Activated gamma-delta T cell treated with anti-CD3 and anti-CD28 coated beads, Interleukin-2, amount 50 U/mL, for 16 hours (primary cell): Measurements from ENCODE around the gene ADORA2B.
"Not testable (repeated sequence)": the region's sequence is repeated elsewhere in the genome, so short reads cannot be mapped to it uniquely, and the experiment has no call there.

ENCODE experiments used
- DNase-seq: peaks from one replicate; pipeline ENCODE4 v3.0.0-alpha.2; 2020; ENCODE audit warnings: low read depth

The ADORA2B gene

DNA sequence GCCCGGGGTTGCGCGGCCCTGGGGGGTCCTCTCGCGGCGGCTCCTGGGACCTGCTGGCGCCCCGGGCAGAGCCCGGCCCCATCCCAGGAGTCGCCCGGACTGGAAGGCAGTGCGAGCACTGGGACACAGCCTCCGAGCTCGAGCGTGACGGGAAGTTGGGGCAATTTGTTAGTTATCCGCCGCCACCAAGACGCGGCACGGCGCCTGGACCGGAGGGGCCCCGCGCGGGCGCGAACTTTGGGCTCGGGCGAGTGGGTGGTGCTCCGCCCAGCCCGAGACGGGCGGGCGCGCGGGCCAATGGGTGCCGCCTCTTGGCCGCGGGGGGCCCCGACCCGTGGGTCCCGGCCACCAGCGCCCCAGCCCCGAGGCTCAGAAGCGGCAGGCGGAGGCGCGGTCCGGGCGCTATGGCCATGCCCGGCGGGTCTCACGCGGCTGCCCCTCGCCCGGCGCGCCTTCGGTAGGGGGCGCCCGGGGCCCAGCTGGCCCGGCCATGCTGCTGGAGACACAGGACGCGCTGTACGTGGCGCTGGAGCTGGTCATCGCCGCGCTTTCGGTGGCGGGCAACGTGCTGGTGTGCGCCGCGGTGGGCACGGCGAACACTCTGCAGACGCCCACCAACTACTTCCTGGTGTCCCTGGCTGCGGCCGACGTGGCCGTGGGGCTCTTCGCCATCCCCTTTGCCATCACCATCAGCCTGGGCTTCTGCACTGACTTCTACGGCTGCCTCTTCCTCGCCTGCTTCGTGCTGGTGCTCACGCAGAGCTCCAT is at the start of gene ADORA2B:
ADORA2B (plus strand) TSS at position 372 of the 768 bp plus-strand sequence; CDS start at position 491, 119 bp downstream.
- peak; percentile 20 for DNase-seq

DNA sequence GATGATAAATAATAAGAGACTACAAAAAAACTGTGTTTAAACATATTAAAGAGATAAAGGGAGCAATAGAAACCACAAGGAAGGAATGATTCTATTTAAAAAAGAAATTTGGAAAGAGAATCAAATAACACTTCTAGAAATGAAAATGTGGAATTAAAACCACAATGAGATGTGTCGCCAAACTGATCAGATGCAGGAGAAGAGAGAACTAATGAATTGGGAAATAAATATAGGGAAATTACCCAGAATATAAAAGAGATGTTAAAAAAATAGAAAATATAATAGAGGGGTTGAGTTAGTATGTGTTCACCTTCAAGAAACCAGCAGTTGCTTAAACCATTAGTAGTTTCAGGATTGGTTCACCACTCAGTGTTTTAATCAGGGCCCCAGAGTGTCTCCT is 48.7 kb upstream of the ADORA2B start:
- no peak for DNase-seq

DNA sequence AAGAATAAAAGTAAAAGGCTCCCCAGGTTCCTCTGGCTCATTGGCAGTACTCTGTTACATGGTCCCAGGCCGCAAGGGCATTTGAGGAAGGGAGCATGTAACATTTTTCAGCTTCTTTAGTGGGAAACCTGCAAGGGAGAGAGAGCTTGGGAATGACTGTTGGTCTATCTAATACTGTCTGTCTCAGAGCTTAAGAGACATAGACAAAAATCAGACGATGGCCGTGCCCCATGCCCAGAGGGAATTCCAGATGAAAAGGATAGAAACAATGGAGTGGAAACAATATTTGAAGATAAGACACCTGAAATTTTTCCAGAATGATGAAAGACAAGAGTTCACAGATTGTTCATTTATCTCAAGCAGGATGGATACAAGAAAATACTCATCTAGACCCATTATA is 48.1 kb upstream of the ADORA2B start:
- DNase-seq, result no peak

DNA sequence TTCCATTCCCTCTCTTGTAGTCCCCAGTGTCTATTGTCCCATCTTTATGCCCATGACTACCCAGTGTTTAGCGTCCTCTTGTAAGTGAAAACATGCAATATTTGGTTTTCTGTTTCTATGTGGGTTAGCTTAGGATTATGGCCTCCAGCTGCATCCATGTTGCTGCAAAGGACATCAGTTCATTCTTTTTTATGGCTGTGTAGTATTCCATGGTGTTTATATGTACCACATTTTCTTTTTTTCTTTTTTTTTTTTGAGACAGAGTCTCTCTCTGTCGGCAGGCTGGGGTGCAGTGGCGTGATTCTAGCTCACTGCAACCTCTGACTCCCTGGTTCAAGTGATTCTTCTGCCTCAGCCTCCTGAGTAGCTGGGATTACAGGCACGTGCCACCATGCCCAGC is 45.3 kb upstream of the ADORA2B start:
- not testable (repeated sequence) for DNase-seq

DNA sequence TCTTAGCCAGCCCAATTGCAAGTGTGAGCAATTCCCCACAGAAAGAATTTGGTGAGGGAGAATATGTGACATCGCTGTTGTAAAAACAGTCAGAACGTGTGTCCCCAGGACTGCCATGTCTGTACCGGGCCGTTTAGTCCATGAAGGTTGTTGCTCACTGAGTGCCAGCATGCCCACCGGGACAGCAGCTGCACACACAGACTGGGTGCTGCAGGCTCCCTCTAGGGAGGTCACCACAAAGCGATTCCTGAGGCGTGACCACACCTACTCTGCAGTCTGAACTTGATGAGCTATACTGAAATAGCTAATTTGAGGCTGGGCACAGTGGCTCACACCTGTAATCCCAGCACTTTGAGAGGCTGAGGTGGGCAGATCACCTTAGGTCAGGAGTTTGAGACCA is 44.1 kb upstream of the ADORA2B start:
- DNase-seq, result no peak

DNA sequence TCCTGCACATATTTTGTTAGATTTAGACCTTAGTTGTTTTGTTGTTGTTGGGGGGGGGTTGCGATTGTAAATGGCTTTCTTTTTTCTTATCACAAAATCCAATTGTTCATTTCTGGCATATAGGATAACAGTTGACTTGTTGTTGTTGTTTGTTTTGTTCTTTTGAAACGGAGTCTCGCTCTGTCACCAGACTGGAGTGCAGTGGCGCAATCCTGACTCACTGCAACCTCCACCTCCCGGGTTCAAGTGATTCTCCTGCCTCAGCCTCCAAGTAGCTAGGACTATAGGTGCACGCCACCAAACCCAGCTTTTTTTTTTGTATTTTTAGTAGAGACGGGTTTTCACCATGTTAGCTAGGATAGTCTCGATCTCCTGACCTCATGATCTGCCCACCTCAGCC is 39.7 kb upstream of the ADORA2B start:
- not testable (repeated sequence) for DNase-seq

DNA sequence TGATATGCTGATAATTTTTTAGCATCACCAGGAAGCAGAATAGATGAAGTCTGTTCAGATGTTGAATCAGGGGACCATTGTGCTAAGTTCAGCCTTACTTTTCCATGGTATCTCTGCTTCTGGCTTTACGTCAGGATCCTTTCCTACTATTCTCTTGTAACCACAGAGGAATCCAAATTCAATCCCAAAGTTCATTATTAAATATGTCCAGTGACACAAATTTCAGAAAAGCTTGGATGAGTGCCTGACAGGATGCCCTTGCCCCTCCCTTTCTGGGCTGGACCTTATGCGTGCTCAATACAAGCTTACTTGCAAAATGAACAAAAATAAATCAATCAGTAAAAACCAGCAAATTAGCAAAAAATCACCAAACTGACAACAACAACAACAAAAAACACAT is 37.6 kb upstream of the ADORA2B start:
- no peak for DNase-seq

DNA sequence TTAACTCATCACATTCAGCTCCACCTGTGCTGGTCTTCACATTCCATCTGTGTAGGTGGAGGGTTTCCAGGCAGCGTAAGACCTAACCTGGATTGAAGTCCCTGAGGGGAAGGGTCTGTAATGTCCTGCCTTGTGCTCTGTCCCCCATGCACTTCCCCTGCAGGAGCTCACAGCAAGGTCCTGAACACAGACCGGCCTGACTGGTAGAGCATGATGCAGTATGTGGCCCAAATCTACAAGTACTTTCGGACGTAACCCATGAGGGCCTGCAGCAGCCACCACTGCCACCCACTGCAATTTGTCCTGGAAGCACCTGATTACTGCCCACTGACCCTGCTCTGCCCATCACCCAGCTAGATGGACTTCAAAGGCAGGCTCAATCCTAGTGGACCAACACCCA is 36.6 kb upstream of the ADORA2B start:
- no peak for DNase-seq

DNA sequence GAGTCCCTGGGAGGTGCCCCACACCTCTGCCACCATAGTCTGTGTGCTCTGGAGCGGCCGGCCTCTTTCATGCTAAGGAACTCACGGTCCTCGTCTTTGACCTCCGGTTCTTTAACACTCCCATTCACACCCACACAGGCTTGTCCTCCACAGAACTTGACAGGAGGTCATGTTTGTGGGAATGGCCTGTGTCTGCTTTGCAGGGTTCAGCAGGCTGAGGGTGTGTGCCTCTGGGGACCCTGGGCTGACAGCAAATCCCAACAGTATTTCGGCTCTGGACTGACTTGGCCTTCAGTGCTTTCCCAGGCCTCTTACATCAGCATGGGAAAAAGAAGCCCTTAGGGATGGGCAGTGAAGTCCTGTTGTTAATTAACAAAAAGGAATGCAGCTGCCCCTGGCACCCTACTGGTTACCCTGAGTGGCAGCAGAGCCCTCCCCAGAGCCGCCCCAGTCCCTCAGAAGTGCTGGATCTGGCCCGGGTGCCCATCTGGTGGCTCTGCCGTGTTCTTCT is 35.4 kb upstream of the ADORA2B start:
- DNase-seq, result no peak

DNA sequence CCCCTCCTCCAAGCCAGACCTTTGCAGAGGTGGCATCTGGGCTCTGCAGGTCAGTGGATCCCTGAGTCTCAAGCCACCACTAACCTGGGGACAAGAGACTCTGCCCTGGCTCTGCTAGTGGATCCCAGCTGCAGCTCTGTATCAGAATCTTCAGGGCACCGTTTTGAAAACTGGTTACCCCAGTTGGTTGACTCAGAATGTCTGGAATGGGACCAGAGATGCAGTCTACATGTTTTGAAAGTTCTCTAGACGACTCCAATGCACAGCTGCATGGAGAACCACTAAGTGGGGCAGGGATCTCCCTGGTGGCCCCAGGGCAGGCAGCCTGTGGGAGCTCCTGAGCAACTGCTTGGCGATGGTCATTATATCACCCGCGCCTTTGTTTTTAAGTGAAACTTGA is 34.1 kb upstream of the ADORA2B start:
- DNase-seq, result no peak

DNA sequence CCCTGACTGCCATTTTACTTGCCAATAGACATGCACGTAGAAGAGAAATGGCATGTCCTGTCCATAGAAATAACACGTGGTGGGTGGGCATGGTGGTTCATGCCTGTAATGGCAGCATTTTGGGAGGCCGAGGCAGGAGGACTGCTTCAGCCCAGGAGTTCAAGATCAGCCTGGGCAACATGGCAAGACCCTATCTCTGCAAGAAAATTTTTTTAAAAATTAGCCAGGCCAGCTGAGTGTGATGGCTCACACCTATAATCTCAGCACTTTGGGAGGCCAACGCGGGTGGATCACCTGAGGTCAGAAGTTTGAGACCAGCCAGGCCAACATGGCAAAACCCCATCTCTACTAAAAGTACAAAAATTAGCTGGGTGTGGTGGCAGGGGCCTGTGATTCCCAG is 33.2 kb upstream of the ADORA2B start:
- not testable (repeated sequence) for DNase-seq

DNA sequence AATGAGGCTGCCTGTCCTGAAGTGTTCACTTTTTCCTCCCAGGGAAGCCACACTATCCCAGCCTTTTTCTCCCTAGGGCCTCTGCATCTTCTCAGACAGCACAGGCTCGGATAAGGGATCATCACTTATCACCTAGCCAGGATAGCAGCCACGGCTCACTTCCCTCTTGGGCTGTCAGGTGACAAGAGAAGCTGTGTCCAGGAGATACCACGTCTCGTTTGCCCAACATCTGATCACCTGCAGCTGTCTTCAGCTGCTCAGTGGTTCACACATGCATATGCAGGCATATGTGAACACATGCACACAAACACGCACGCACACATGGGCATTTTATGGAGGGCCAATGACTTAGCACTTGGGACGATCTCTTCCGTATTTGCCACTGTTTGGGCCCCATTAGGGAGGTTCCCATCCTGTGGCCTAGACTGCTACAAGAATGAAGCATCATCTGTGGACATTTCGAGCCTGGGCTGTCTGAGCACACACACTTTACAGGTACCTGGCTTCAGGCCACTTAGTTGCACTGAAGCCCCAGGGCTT is 32.4 kb upstream of the ADORA2B start:
- no peak for DNase-seq

DNA sequence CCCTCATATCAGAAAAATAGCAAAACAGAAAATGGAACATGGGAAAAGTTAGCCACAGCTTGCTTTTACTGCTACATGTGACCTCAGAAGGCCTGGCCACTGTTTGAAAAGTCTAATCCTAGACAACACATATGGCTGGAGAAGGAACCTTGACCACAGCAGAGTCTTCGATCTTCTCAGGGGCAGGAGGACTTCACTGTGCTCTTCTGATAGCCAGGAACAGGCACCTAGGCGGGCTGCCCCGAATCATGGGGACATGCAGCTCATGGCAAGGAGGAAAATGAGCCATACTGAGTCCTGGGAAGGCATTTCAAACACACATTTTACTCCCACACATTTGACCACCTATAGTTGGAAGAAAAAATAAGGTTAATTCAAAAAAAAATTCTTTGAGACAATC is 31.1 kb upstream of the ADORA2B start:
- DNase-seq, result no peak

DNA sequence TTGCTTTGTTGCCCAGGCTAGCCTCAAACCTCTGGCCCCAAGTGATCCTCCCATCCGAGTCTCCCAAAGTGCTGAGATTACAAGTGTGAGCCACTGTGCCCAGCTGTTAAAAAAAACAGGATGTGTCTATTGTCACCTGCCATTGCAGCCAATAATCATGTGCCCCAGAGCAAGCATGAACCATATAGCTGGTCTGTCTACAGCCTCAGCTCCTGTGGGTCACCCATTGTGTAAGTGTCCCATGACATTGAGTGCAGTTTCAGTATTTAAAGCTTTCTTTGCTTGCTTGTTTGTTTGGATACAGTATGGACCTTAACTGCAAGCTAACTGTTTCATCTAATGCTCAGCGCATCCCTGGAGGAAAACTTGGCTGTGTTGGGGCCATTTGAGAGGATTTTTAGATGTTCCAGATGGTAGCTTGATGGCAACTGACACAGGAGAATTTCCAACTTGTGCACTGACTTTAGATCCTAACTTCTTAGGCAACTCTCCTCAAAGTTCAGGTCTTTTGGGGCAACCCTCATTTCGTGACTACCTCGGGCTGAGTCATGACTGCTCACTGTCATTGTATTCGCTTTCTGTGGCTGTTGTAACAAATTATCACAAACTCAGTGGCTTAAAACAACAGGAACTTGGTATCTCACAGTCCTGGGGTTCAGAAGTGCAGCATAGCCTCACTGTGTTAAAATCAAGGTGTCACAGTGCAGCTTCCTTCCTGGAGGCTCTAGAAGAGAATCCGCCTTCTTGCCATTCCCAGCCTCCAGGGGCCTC is 30.3 kb upstream of the ADORA2B start:
- no peak for DNase-seq

DNA sequence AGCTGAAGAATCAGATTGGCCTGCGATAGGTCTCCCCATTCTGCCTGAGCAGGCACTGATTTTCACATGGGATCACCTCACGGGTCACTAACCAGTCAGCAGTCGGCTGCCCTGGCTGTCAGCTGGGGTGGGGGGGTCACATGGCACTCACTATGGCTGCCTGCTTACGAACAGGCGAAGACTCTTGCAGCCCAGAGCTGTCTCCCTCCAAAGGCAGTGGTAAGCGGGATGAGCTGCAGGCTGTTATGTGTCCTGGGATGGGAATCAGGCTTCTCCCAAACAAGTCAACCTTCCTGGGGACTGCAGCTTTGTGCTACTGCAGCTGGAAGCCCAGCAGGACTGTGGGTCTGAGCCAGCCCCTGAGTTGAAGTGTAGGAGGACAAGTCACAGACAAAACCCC is 29.0 kb upstream of the ADORA2B start:
- DNase-seq, result no peak

DNA sequence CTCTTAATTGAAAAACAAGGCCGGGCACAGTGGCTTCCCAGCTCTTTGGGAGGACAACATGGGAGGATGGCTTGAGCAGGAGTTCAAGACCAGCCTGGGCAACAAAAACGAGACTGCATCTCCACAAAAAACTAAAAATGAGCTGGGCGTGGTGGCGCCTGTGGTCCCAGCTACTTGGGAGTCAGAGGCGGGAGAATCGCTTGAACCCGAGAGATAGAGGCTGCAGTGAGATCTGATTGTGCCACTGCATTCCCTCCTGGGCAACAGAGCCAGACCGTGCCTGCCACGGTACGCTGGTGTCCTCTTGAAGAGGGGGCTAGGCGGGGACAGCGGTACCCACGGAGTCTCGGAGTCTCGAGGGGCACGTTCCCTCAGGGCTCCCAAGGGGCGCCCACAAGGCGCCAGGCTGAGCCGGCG is 27.9 kb upstream of the ADORA2B start:
- DNase-seq, result no peak

DNA sequence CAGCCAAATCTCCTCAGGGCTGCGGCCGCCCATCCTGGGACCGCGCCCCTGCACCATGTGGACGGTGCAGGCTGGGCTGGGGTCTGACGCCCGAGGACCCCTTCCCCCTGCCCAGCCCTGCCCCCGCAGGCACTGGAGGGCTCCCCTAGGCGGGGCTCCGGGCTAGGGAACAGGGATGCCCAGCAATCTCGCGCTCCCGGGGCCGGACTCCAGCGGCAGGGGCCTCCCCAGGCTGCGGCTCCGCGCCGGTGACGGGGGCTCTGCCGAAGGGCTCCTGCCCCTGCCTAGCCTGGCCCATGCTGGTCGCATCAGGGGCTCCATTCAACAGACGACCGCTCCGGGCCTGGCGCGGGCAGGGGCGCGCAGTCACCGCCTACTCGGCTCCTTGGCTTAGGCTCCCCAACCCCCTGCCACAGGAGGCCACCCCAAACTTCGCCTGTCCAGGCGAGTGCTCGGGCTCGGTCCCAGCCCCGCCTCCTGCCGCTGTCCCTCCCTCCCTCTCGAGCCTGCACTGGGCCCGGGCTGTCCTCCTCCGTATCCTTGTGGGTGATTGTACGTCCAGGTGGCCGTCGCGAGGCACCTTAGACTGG is 27.4 kb upstream of the ADORA2B start:
- DNase-seq, result no peak

DNA sequence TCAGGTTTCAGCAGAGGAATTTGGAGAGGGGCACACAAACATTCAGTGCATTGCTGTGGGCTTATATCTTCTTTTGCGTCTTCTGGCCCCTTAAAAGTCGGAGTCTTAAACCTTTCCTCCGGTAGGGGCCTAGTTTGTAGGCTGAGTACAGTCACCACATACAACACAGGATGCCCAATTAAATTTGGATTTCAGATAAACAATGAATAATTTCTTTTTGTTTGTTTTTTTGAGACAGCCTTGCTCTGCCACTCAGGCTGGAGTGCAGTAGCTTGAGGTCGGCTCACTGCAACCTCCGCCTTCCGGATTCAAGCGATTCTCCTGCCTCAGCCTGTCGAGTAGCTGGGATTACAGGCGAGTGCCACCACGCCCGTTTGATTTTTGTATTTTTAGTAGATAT is 26.7 kb upstream of the ADORA2B start:
- DNase-seq, result no peak

DNA sequence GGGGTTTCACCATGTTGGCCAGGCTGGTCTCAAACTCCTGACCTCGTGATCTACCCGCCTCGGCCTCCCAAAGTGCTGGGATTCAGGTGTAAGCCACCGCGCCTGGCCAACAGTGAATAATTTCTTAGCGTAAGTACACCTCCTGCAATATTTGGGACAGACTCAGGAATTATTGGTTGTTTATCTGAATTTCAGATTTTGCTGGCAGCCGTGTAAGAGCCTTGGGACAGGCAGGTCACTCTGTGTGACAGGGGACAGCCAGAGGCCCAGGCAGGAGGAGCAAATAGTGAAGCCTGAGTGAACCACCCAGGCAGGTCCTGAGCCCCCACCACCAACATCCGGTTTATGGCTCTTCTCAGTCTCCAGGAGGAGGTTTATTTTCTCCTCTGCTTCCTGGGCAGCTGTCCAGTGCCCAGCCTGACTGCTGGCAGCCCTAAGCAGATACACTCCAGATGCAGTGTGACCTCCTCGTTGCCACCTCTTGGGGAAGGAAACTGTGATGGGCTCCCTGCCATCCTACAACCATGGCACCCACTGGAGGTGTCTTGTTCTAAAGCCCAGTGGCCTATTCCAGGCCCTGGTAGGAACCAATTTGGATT is 26.2 kb upstream of the ADORA2B start:
- no peak for DNase-seq

DNA sequence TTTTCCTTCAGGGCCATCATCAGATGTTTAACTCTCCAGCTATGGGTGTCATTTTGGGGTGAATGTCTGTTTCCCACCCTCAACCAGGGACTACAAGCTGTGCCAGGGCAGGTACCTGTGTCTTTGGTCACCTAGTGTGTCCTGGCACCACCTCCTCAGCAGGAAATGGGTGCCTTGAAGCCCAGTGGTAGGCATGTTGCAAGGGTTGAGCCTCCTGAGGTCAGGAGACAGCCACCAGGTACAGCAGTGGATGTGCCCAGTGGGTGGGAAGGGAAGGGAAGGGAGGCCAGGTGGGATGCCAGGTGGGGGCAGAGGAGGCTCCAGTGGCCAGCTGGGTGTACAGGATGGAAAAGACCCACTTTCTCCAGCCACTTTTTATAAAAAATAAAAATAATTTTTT is 25.5 kb upstream of the ADORA2B start:
- DNase-seq, result no peak

DNA sequence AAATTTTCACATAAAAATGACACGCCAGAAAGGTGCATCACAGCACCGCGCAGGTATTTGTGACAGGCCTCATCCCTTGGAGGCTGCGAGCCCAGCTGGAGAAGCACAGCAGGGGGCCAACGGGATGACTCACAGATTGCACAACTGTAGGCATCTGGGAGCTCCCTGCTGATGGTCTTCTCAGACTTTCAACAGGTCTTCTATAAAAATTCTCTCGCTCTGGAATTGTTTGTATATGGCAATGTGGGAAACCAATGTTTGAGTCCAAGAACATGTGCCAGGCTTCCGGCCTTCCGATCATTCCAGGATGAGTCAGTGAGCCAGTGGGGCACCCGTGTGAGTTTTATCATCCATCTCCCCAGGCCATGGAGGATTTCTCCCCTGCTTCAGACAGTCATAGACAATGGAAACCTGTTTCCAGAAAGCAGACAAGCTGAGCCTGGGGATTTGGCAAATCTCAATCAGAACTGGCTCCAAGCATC is 24.1 kb upstream of the ADORA2B start:
- no peak for DNase-seq

DNA sequence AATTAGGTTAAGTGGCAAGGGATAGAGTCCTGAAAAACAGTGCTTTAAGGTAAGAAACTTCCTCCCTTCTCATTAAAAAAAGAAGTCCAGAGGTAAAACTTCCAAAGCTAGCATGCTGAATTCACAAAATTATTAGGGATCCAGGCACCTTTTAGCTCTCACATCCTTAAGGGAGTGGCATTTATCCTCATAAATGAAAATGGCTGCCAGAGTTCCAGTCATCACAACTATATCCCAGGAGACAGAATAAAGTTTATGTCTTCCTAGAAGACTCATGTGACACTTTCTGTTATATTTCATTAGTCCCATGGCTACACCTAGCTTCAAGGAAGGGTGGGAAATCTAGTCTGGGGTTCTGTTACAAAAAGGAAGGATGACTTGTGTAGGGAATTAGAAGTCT is 23.3 kb upstream of the ADORA2B start:
- no peak for DNase-seq
